Measurements from ENCODE around the gene LECT2. TPM values are rescaled to one million over a fixed set of nuclear protein-coding genes. Genes with fewer than 3 reads are reported as not detected.

The LECT2 gene
- total and polyA plus RNA-seq, 8 donors = 0.69 to 2.0 (median 1.1) TPM; not detected in 2

DNA sequence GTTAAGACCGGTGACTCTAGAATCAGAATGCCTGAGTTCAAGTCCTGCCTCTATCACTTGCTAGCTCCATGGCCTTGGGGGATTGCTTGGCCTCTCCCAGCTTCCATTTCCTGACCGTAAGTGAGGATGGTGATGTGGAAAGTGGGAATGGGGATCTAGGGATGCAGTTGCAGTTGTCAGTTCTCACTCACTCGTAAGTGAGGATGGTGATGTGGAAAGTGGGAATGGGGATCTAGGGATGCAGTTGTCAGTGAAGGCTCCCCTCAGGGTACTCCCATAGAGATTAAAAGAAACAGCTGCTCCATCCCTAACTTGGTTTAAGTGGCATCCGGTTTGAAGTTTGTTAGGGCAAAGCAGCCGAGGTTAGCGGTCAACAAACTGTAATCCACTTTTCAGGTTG lies 56.1 kb downstream of the LECT2 start:
- no peak for DNase-seq
- intact Hi-C loops (cut with DNase I) = no loop called here
- ATAC-seq = no peak
- Histone ChIP-seq H3K9me3 (no peaks in the 10 kb centered on the region), H3K27ac (no peak overlapping the region), H3K27me3 (peaks cover 5 to 66% of the 10 kb centered on the region in 2 donors), H3K4me1 (no peaks in the 10 kb centered on the region), H3K4me3 (no peak overlapping the region), H3K36me3 (no peaks in the 10 kb centered on the region)
- TF ChIP-seq, protein P1, sequence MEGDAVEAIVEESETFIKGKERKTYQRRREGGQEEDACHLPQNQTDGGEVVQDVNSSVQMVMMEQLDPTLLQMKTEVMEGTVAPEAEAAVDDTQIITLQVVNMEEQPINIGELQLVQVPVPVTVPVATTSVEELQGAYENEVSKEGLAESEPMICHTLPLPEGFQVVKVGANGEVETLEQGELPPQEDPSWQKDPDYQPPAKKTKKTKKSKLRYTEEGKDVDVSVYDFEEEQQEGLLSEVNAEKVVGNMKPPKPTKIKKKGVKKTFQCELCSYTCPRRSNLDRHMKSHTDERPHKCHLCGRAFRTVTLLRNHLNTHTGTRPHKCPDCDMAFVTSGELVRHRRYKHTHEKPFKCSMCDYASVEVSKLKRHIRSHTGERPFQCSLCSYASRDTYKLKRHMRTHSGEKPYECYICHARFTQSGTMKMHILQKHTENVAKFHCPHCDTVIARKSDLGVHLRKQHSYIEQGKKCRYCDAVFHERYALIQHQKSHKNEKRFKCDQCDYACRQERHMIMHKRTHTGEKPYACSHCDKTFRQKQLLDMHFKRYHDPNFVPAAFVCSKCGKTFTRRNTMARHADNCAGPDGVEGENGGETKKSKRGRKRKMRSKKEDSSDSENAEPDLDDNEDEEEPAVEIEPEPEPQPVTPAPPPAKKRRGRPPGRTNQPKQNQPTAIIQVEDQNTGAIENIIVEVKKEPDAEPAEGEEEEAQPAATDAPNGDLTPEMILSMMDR (IDR thresholded peaks at IDR 0.05) = no peak

Other genes with a start within 250 kb of the LECT2 start
- gene SLC25A48, start 120.3 kb downstream of the LECT2 start, total RNA-seq = under 1 TPM in 1 of 2 donors, not detected in 1; 0.64 TPM
- gene SLC25A48, start 120.3 kb downstream of the LECT2 start, polyA plus RNA-seq (ENCODE audit: insufficient read length in 6 of 6) = 1 to 10 TPM in 4 of 6 donors, under 1 TPM in 2; 0.80 to 1.7 (median 1.2) TPM
- not detected for gene IL9, start 59.1 kb downstream of the LECT2 start, total RNA-seq
- not detected for gene IL9, start 59.1 kb downstream of the LECT2 start, polyA plus RNA-seq (ENCODE audit: insufficient read length in 6 of 6)
- gene TGFBI, start 74.0 kb upstream of the LECT2 start, total RNA-seq = 100 to 1,000 TPM; 151 to 222 TPM
- gene TGFBI, start 74.0 kb upstream of the LECT2 start, polyA plus RNA-seq (ENCODE audit: insufficient read length in 6 of 6) = 100 to 1,000 TPM; 124 to 152 (median 142) TPM
- gene SMAD5, start 177.9 kb upstream of the LECT2 start, total RNA-seq = 10 to 100 TPM; 54.7 to 55.5 TPM
- gene SMAD5, start 177.9 kb upstream of the LECT2 start, polyA plus RNA-seq (ENCODE audit: insufficient read length in 6 of 6) = 10 to 100 TPM; 72.6 to 83.5 (median 74.5) TPM
- gene SMIM32, start 238.2 kb upstream of the LECT2 start, total RNA-seq = not detected
- gene SMIM32, start 238.2 kb upstream of the LECT2 start, polyA plus RNA-seq (ENCODE audit: insufficient read length in 6 of 6) = under 1 TPM; 0.23 to 0.61 (median 0.49) TPM